AG04450 (cell line): ENCODE results near the gene AZIN2. TPM values are rescaled to one million over a fixed set of nuclear protein-coding genes. Genes with fewer than 3 reads are reported as not detected.

ENCODE experiments used
- CTCF ChIA-PET: fragments of 300-600, 350-600 bp; formaldehyde crosslinking; extraction: SDS; loops from one replicate; lab custom pipeline; 2022; ENCODE audit warnings: antibody characterized with exemption, inconsistent platforms; lab: Charles Lee
- POLR2A ChIA-PET: fragments of 350-600 bp; formaldehyde crosslinking; extraction: SDS; loops from one replicate; lab custom pipeline; 2021; ENCODE audit warnings: antibody characterized with exemption, inconsistent platforms; lab: Yijun Ruan, JAX
- DNase-seq: peaks from one replicate; pipeline ENCODE4 v3.0.0-alpha.2; 2011; ENCODE audit warnings: low read depth, low spot score
- H3K27ac ChIP-seq: one replicate; pipeline ENCODE4 v1.5.1; 2012; ENCODE audit warnings: low read depth, low read length, control low read depth
- H3K27me3 ChIP-seq: one replicate; pipeline ENCODE4 v1.6.0; 2012; ENCODE audit warnings: low read length; ENCODE audit not compliant: control insufficient read depth, insufficient read depth
- H3K4me3 ChIP-seq: 2 replicates; pipeline ENCODE4 v1.5.1; 2011; ENCODE audit warnings: mild to moderate bottlenecking, low read depth, low read length, control low read depth
- H3K9me3 ChIP-seq: 2 replicates; pipeline ENCODE4 v1.5.1; 2012; ENCODE audit warnings: low read length; ENCODE audit not compliant: control insufficient read depth, insufficient read depth
- CTCF ChIP-seq: IDR thresholded peaks from 2 replicates; pipeline ENCODE4 v1.5.1; 2011; ENCODE audit warnings: low read depth, low read length, control low read depth, inconsistent platforms
- polyA plus RNA-seq: library from polyadenylated mRNA; depleted of rRNA; stranded (reverse); fragments of >200 nt; gene quantifications from 2 replicates; pipeline ENCODE4 v1.2.3, GENCODE V29; 2011

AZIN2 gene
- polyA plus RNA-seq, 1 experiment = 7.0 TPM

GRCh38 chr1:33152685-33153432, 71.9 kb downstream of the AZIN2 start:
- no peaks in the 10 kb centered on the region for H3K27me3 ChIP-seq
- TF ChIP-seq CTCF = no peak
- POLR2A ChIA-PET = interaction anchor here (0.6 to 1.4 kb wide), 4 partner anchors 12 to 178 kb away, joined by 3 to 8 read pairs (median 6); partner anchors contain the start of gene TRIM62
- H3K27ac ChIP-seq = no peak overlapping the region
- H3K4me3 ChIP-seq = no peak overlapping the region
- H3K9me3 ChIP-seq = no peaks in the 10 kb centered on the region
- no peak for DNase-seq
- CTCF ChIA-PET = interaction anchor here (0.6 to 1.4 kb wide), 2 partner anchors 26 to 37 kb away, joined by 3 to 6 read pairs; no protein-coding TSS in a partner anchor

- DNase-seq = no peak
- H3K27ac ChIP-seq = no peak overlapping the region
- H3K27me3 ChIP-seq = no peaks in the 10 kb centered on the region
- H3K9me3 ChIP-seq = no peaks in the 10 kb centered on the region
- CTCF ChIA-PET = no interaction called here
- H3K4me3 ChIP-seq = no peak overlapping the region
- no peak for TF ChIP-seq CTCF
- POLR2A ChIA-PET = interaction anchor here (1.4 kb wide), 1 partner anchor 28 kb away, joined by 6 read pairs; the partner anchor contains the start of gene TRIM62
These were observed 72.7 kb downstream of the AZIN2 start for GRCh38 chr1:33153650-33154049.

- POLR2A ChIA-PET = interaction anchor here (0.5 kb wide), 1 partner anchor 38 kb away, joined by 4 read pairs; no protein-coding TSS in a partner anchor
- CTCF ChIA-PET = no interaction called here
- Histone ChIP-seq H3K27me3 (no peaks in the 10 kb centered on the region), H3K27ac (peak overlapping the region; percentile 11), H3K4me3 (no peak overlapping the region), H3K9me3 (peaks cover 3% of the 10 kb centered on the region; the same call in 1 of the 2 replicates)
- no peak for TF ChIP-seq CTCF
- no peak for DNase-seq
These were observed 75.1 kb downstream of the AZIN2 start for GRCh38 chr1:33155877-33156538.

- no peak for TF ChIP-seq CTCF
- Histone ChIP-seq H3K9me3 (peaks cover 3% of the 10 kb centered on the region; the same call in 1 of the 2 replicates), H3K27me3 (no peaks in the 10 kb centered on the region), H3K27ac (no peak overlapping the region), H3K4me3 (no peak overlapping the region)
- no peak for DNase-seq
- ChIA-PET CTCF (no interaction called here), POLR2A (no interaction called here)
These were observed 76.2 kb downstream of the AZIN2 start for GRCh38 chr1:33157131-33157530.
